PC-9 (cell line): Measurements from ENCODE around the gene HOXD11. TPM values are rescaled to one million over a fixed set of nuclear protein-coding genes. Genes with fewer than 3 reads are reported as not detected.

Experiments used
- BruUV-seq: library from RNA; stranded (reverse); fragments of 400-500 nt; replicated peaks from 2 replicates; lab custom pipeline; 2021; lab: Mats Ljungman, UMichigan
- CTCF ChIA-PET: fragments of 300-600 bp; sonication (Branson Sonifier 250); formaldehyde crosslinking; loops from one replicate; lab custom pipeline; 2022; ENCODE audit warnings: antibody characterized with exemption; lab: Charles Lee
- POLR2A ChIA-PET: fragments of 300-600 bp; sonication (Branson Sonifier 250); formaldehyde crosslinking; loops from one replicate; lab custom pipeline; 2022; ENCODE audit warnings: antibody characterized with exemption; ENCODE audit not compliant: unreplicated experiment; lab: Charles Lee
- DNase-seq, 2 experiments: peaks; one replicate each; pipeline versions ENCODE4 v3.0.0 to v3.0.0-alpha.2; 2015 to 2022; ENCODE audit warnings: mixed read lengths in 1 of 2
- H2AFZ ChIP-seq: fragments of 200-600 bp; sonication (generic); 2 replicates; pipeline ENCODE4 v1.8.1; 2017; ENCODE audit warnings: antibody characterized with exemption
- H3F3A ChIP-seq: fragments of 200-600 bp; sonication (generic); 2 replicates; pipeline ENCODE4 v1.8.1; 2017; ENCODE audit warnings: antibody characterized with exemption, mild to moderate bottlenecking, low read depth; ENCODE audit not compliant: insufficient read depth
- H3K27ac ChIP-seq: fragments of 200-600 bp; sonication (generic); 2 replicates; pipeline ENCODE4 v1.6.1; 2016; ENCODE audit warnings: mixed run types
- H3K27me3 ChIP-seq: fragments of 200-600 bp; sonication (generic); 2 replicates; pipeline ENCODE4 v1.6.1; 2016; ENCODE audit warnings: low read depth, mixed run types; ENCODE audit not compliant: insufficient read depth
- H3K36me3 ChIP-seq: fragments of 200-600 bp; sonication (generic); 2 replicates; pipeline ENCODE4 v1.6.1; 2016; ENCODE audit warnings: low read depth, mixed run types
- H3K4me1 ChIP-seq: fragments of 200-600 bp; sonication (generic); replicated peaks from 2 replicates; pipeline ENCODE4 v1.6.1; 2016; ENCODE audit warnings: mixed run types; ENCODE audit not compliant: insufficient read depth
- H3K4me2 ChIP-seq: fragments of 200-600 bp; sonication (generic); 2 replicates; pipeline ENCODE4 v1.6.1; 2017; ENCODE audit warnings: mixed run types
- H3K4me3 ChIP-seq: fragments of 200-600 bp; sonication (generic); 2 replicates; pipeline ENCODE4 v1.6.1; 2016; ENCODE audit warnings: mixed run types
- H3K79me2 ChIP-seq: fragments of 200-600 bp; sonication (generic); 2 replicates; pipeline ENCODE4 v1.6.1; 2017; ENCODE audit warnings: low read depth, mixed run types
- H3K9me2 ChIP-seq: fragments of 200-600 bp; sonication (generic); 2 replicates; pipeline ENCODE4 v1.8.1; 2017; ENCODE audit warnings: mild to moderate bottlenecking; ENCODE audit not compliant: insufficient read depth
- H3K9me3 ChIP-seq: fragments of 200-600 bp; sonication (generic); 2 replicates; pipeline ENCODE4 v1.8.1; 2016; ENCODE audit warnings: low read depth; ENCODE audit not compliant: insufficient read depth
- H4K20me1 ChIP-seq: fragments of 200-600 bp; sonication (generic); 2 replicates; pipeline ENCODE4 v1.8.1; 2017; ENCODE audit not compliant: insufficient read depth
- EZH2 ChIP-seq: fragments of 200-600 bp; sonication (generic); IDR thresholded peaks from 2 replicates; pipeline ENCODE4 v1.8.0; 2017; ENCODE audit warnings: antibody characterized with exemption, low read depth
- intact Hi-C: fragments of 100-400 bp; cut with micrococcal nuclease; formaldehyde crosslinking; loops from one replicate; pipeline ENCODE4 v1.10.0; 2022; ENCODE audit not compliant: unreplicated experiment
- total RNA-seq: library from RNA; stranded (reverse); gene quantifications from 2 replicates; pipeline ENCODE4 v1.2.3, GENCODE V29; 2021
- TF ChIP-seq, protein P1 (sequence below): fragments of 200-600 bp; sonication (generic); conservative IDR thresholded peaks from 2 replicates; pipeline ENCODE4 v1.6.1; 2017; ENCODE audit warnings: mixed run types, antibody characterized with exemption, mild to moderate bottlenecking, moderate library complexity

HOXD11 gene
- total RNA-seq, 1 experiment from 2014 or later: not detected

DNA sequence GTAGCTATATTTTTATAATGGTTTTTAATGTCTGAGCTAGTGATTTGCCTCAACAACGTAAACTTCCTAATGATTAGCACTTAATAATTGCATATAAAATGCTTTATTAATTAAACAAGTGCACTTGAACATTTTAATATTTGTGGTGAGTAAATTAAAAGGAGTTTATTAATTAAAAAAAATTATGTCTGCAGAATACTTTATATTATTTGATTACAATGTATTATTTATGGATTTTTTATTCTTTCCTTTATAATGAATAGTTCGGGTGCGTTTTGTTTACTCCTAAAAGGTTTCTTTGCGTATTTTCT is 24.7 kb downstream of the HOXD11 start:
- no peaks in the 10 kb centered on the region for H3K9me2 ChIP-seq
- POLR2A ChIA-PET: no interaction called here
- BruUV-seq: no TSS peak

DNA sequence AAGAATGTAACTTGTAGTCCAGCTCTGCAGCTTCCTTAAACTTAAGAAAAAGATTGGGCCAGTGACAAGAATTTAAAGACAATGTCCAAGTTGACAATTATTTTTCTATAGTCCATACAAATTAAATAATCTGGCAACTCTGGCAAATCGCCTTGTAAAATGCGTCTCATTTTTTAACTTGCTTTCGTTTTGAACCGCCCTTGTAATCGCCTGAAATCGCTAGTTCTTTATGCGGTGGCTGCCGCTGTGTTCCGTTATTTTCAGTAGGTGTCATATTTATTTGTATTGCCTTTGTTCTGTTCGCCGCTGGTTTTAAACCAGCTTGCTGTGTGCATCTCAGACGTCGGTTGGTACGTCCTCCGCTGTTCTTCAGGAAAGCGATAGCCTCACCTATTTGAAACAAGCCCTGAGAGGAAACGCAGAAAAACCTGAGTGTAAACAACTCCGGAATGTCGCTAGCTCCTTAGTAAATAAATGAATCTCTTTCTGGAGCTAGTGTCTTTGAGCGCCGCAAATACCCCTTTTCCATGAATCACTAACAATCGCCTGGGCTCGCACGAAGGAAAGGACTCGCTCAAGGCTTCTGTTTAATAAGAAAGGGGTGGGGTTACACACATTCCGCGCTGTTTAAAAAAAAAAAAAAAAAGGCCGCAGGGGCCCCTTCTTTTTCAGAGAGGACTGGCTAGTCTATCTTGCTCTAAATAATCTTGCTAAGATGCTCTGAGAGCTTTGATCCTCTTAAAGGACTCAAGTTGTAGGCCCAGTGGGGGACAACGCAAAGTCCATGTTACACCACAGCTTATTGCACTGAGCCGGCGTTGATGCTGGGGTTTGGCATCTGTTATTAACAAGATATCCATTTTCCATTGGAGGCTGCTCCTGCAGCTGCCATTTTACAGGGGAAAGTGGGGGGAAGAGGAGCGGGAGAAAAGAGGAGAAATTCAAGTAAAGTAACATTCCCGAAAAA is 25.4 kb downstream of the HOXD11 start:
- H3F3A ChIP-seq: no peaks in the 10 kb centered on the region
- BruUV-seq: no TSS peak
- no peak overlapping the region for H3K4me2 ChIP-seq
- H2AFZ ChIP-seq: no peak overlapping the region
- H3K4me1 ChIP-seq: no peaks in the 10 kb centered on the region
- peaks cover 32% of the 10 kb centered on the region for H3K27me3 ChIP-seq
- H3K36me3 ChIP-seq: no peaks in the 10 kb centered on the region
- no peaks in the 10 kb centered on the region for H3K9me3 ChIP-seq
- H4K20me1 ChIP-seq: no peaks in the 10 kb centered on the region
- no peak overlapping the region for H3K4me3 ChIP-seq
- ChIA-PET POLR2A (no interaction called here), CTCF (interaction anchor here (1.2 to 1.6 kb wide), 2 partner anchors 322 to 519 kb away, joined by 5 to 9 read pairs; no protein-coding TSS in a partner anchor)
- no peak for DNase-seq
- H3K27ac ChIP-seq: no peak overlapping the region
- intact Hi-C loops: no loop called here
- H3K79me2 ChIP-seq: no peaks in the 10 kb centered on the region
- TF ChIP-seq EZH2: no peak
- TF ChIP-seq, protein P1, sequence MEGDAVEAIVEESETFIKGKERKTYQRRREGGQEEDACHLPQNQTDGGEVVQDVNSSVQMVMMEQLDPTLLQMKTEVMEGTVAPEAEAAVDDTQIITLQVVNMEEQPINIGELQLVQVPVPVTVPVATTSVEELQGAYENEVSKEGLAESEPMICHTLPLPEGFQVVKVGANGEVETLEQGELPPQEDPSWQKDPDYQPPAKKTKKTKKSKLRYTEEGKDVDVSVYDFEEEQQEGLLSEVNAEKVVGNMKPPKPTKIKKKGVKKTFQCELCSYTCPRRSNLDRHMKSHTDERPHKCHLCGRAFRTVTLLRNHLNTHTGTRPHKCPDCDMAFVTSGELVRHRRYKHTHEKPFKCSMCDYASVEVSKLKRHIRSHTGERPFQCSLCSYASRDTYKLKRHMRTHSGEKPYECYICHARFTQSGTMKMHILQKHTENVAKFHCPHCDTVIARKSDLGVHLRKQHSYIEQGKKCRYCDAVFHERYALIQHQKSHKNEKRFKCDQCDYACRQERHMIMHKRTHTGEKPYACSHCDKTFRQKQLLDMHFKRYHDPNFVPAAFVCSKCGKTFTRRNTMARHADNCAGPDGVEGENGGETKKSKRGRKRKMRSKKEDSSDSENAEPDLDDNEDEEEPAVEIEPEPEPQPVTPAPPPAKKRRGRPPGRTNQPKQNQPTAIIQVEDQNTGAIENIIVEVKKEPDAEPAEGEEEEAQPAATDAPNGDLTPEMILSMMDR: no peak
- no peaks in the 10 kb centered on the region for H3K9me2 ChIP-seq

More for the DNA sequence above, 24.7 kb downstream of the HOXD11 start:
- Histone ChIP-seq H3K27me3 (peaks cover 32% of the 10 kb centered on the region), H3K4me3 (no peak overlapping the region), H3K79me2 (no peaks in the 10 kb centered on the region), H4K20me1 (no peaks in the 10 kb centered on the region), H3K4me1 (no peaks in the 10 kb centered on the region), H3F3A (no peaks in the 10 kb centered on the region), H3K4me2 (no peak overlapping the region), H3K27ac (no peak overlapping the region), H3K36me3 (no peaks in the 10 kb centered on the region), H3K9me3 (no peaks in the 10 kb centered on the region), H2AFZ (no peak overlapping the region)
- TF ChIP-seq EZH2: no peak
- TF ChIP-seq, protein P1: no peak
- no peak for DNase-seq
- intact Hi-C loops: no loop called here
- CTCF ChIA-PET: interaction anchor here (1.6 kb wide), 1 partner anchor 520 kb away, joined by 5 read pairs; no protein-coding TSS in a partner anchor

- Histone ChIP-seq H3K36me3 (no peaks in the 10 kb centered on the region), H3K27ac (no peak overlapping the region), H3F3A (no peaks in the 10 kb centered on the region), H4K20me1 (no peaks in the 10 kb centered on the region), H3K9me2 (no peaks in the 10 kb centered on the region), H3K4me1 (no peaks in the 10 kb centered on the region), H3K79me2 (no peaks in the 10 kb centered on the region), H2AFZ (no peak overlapping the region), H3K27me3 (peaks cover 28% of the 10 kb centered on the region), H3K4me3 (no peak overlapping the region), H3K4me2 (no peak overlapping the region), H3K9me3 (no peaks in the 10 kb centered on the region)
- intact Hi-C loops: no loop called here
- ChIA-PET POLR2A (no interaction called here), CTCF (interaction anchor here (1.2 kb wide), 1 partner anchor 322 kb away, joined by 9 read pairs; no protein-coding TSS in a partner anchor)
- TF ChIP-seq, protein P1: no peak
- no peak for DNase-seq
- no TSS peak for BruUV-seq
These were observed 26.3 kb downstream of the HOXD11 start for GRCh38 chr2:176133389-176133788.
